PFSK-1 (cell line): ENCODE results near the gene TERB1.

Source experiments
- POLR2AphosphoS5 ChIP-seq: IDR thresholded peaks from 2 replicates; pipeline ENCODE4 v1.6.1; 2012; ENCODE audit warnings: low read depth, mild to moderate bottlenecking, control low read depth, low read length, moderate library complexity
- SIN3A ChIP-seq: IDR thresholded peaks from 2 replicates; pipeline ENCODE4 v1.6.1; 2012; ENCODE audit warnings: mild to moderate bottlenecking, low read length, moderate library complexity, borderline replicate concordance; ENCODE audit not compliant: insufficient read depth
- TAF1 ChIP-seq: IDR thresholded peaks from 2 replicates; pipeline ENCODE4 v1.6.1; 2012; ENCODE audit warnings: low read length, control low read depth, borderline replicate concordance; ENCODE audit not compliant: insufficient read depth
- TF ChIP-seq, protein P1 (sequence below), 2 experiments: IDR thresholded peaks; 2 replicates each; pipeline versions ENCODE4 v1.6.1 to v1.8.0; 2011 to 2012; ENCODE audit warnings: low read depth in 2 of 2, low read length in 2 of 2, control low read depth in 1 of 2, inconsistent platforms in 1 of 2, mild to moderate bottlenecking in 1 of 2, moderate library complexity in 1 of 2; ENCODE audit not compliant: insufficient read depth in 1 of 2

DNA sequence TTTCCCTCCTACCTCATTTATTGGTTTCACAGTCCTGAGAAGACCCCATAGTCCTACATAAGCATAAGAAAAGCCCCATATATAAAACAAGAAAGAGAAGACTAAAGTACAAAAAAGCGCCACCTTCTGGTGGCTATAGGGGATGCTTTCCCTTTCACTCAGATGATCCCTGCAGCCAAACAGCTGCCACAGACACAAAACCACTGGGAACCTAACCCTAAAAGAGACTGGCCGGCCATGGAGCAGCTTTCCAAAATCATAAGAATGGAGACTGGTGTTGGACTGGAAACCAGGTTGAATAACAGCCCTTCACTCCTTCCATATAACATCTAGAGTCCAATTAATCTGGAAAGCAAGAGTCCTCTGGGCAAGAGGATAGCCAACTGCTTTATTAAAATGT is 61.4 kb downstream of the TERB1 start:
- TF ChIP-seq SIN3A: no peak
- no peak for TF ChIP-seq POLR2AphosphoS5
- TF ChIP-seq, protein P1, sequence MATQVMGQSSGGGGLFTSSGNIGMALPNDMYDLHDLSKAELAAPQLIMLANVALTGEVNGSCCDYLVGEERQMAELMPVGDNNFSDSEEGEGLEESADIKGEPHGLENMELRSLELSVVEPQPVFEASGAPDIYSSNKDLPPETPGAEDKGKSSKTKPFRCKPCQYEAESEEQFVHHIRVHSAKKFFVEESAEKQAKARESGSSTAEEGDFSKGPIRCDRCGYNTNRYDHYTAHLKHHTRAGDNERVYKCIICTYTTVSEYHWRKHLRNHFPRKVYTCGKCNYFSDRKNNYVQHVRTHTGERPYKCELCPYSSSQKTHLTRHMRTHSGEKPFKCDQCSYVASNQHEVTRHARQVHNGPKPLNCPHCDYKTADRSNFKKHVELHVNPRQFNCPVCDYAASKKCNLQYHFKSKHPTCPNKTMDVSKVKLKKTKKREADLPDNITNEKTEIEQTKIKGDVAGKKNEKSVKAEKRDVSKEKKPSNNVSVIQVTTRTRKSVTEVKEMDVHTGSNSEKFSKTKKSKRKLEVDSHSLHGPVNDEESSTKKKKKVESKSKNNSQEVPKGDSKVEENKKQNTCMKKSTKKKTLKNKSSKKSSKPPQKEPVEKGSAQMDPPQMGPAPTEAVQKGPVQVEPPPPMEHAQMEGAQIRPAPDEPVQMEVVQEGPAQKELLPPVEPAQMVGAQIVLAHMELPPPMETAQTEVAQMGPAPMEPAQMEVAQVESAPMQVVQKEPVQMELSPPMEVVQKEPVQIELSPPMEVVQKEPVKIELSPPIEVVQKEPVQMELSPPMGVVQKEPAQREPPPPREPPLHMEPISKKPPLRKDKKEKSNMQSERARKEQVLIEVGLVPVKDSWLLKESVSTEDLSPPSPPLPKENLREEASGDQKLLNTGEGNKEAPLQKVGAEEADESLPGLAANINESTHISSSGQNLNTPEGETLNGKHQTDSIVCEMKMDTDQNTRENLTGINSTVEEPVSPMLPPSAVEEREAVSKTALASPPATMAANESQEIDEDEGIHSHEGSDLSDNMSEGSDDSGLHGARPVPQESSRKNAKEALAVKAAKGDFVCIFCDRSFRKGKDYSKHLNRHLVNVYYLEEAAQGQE (IDR thresholded peaks at IDR 0.05; ENCODE audit: insufficient read depth in 1 of 2, low read depth in 2 of 2, low read length in 2 of 2): no peak
- no peak for TF ChIP-seq TAF1
